A673 (cell line): Measurements from ENCODE around the gene TLE1.

ENCODE experiments used
- CTCF ChIP-seq: fragments of 300-800, 200-600 bp; sonication (generic); conservative IDR thresholded peaks from 2 replicates; pipeline ENCODE4 v1.5.1; 2017; ENCODE audit warnings: low read depth, mild to moderate bottlenecking, antibody characterized with exemption, low read length, moderate library complexity, mixed read lengths
- EZH2 ChIP-seq: fragments of 200-600 bp; sonication (generic); IDR thresholded peaks from 2 replicates; pipeline ENCODE4 v1.6.1; 2017; ENCODE audit warnings: borderline replicate concordance, low read depth, mild to moderate bottlenecking, mixed read lengths, antibody characterized with exemption, low read length; ENCODE audit not compliant: poor library complexity, severe bottlenecking

GRCh38 chr9:81626511-81626910, 62.8 kb downstream of the TLE1 start:
- TF ChIP-seq CTCF: no peak
- no peak for TF ChIP-seq EZH2
